Measurements from ENCODE around the gene C1QTNF12. TPM values are rescaled to one million over a fixed set of nuclear protein-coding genes. Genes with fewer than 3 reads are reported as not detected.

C1QTNF12 gene
- total and polyA plus RNA-seq, 2 experiments from 2014 or later = 2.1 to 3.1 TPM

DNA sequence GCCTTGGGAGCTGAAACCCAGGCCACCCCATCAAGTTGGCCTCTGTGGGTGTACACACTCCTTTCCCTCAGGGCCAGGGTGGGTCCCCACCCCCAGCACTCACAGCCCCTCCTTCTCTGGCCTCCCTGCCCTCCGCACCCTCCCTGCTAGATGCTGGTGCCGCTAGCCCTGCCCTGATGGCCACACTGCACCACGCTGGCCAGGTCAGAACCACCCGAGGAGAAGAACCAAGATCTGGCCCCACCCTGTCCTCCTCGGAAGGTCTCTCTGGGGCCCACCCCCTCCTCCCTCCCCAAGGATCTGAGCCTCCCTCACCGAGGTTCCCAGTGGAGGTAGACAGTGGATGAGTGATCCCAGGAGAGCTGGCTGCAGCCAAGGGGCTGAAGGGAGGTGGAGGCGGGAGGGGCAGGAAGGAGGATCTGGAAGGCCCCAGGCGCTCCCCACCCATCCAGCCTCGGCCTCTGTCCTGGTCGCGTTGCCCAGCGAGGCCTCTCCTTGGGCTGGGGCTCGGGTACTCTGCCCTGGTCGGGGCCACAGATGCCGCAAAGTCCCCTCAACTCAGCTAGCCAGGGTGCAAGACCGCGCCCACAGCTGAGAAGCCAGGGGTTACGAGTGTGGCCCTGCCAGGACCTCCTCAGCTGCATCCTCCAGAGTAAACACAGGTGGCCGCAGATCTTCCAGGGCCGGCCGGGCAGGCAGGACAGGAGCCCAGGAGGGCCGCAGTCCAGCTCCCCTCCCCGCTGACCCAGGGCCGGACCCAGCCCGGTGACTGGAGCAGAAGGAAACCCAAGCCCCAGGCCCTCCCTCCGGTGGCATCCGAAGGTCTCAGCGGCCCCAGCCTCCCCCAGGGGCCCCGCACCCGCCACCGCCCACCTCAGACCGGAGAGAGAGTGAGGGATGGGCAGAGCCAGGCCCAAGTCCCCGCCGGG lies 9.3 kb downstream of the C1QTNF12 start:
- no peak overlapping the region for H3K9ac ChIP-seq
- no peak overlapping the region for H2AFZ ChIP-seq
- no peak overlapping the region for H3K4me2 ChIP-seq (ENCODE audit: unreplicated experiment)
- no peak for DNase-seq
- H4K20me1 ChIP-seq (ENCODE audit: insufficient read depth) = no peaks in the 10 kb centered on the region
- H3K27ac ChIP-seq = no peak overlapping the region
- WGBS, 2 experiments (ENCODE audit: low coverage in 1 of 2, low lambda C conversion rate in 2 of 2, missing lambda C conversion rate in 2 of 2) = 51% methylated on average over 17 to 29 of the region's 34 CpGs
- H3K9me2 ChIP-seq (ENCODE audit: insufficient read depth) = no peaks in the 10 kb centered on the region
- H3K9me3 ChIP-seq (ENCODE audit: low read depth) = no peaks in the 10 kb centered on the region
- TF ChIP-seq EZH2 (IDR thresholded peaks at IDR 0.05; ENCODE audit: insufficient read depth, poor library complexity, severe bottlenecking) = no peak
- no peak for TF ChIP-seq EZH2phosphoT487 (IDR thresholded peaks at IDR 0.05; ENCODE audit: insufficient read depth, low read depth)
- peaks cover 6% of the 10 kb centered on the region; the same call in 1 of the 2 replicates for H3K4me1 ChIP-seq (ENCODE audit: insufficient read depth)
- H3K4me3 ChIP-seq = no peak overlapping the region
- peaks cover 21% of the 10 kb centered on the region for H3K79me2 ChIP-seq (ENCODE audit: insufficient read depth)
- in situ Hi-C loops (cut with MboI) = no loop called here
- no peaks in the 10 kb centered on the region for H3K36me3 ChIP-seq (ENCODE audit: low read depth)
- no peaks in the 10 kb centered on the region for H3K27me3 ChIP-seq (replicated peaks; ENCODE audit: insufficient read depth)
- H3F3A ChIP-seq (ENCODE audit: insufficient read depth) = no peaks in the 10 kb centered on the region

DNA sequence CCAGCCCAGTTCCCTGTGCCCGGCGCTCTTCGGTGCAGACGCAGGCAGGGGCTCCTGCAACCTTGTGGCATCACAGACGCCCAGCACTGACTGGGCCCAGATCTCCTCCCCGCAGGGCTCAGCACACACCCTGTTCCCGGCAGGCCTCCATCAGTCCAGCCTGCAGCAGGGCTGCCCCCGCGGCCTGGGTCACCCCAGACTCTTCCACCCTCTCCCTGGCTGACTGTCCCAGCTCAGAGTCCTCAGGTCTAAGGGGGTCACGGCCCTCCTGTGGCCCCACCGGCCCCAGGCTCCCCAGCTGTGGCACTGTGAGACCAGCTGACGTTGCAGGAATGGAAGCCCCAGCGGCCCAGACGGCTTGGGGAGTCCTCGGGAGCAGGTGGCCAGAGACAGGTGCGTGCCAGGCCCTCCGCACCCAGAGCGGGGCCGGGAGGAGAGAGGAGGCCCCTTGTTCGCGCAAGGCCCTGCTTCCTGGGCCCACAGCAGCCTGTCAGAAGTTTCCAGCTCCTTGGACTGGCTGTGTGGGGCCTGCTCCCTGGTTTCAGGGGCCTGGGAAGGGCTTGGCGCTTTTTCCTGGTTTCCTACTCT lies 10.3 kb downstream of the C1QTNF12 start:
- Histone ChIP-seq H3K4me2 (ENCODE audit: unreplicated experiment) (no peak overlapping the region), H3K36me3 (ENCODE audit: low read depth) (no peaks in the 10 kb centered on the region), H3K9ac (no peak overlapping the region), H3K27ac (no peak overlapping the region), H4K20me1 (ENCODE audit: insufficient read depth) (no peaks in the 10 kb centered on the region), H3K4me1 (ENCODE audit: insufficient read depth) (peaks cover 6% of the 10 kb centered on the region; the same call in 1 of the 2 replicates), H2AFZ (no peak overlapping the region), H3K27me3 (replicated peaks; ENCODE audit: insufficient read depth) (no peaks in the 10 kb centered on the region), H3K79me2 (ENCODE audit: insufficient read depth) (peaks cover 24% of the 10 kb centered on the region), H3F3A (ENCODE audit: insufficient read depth) (peaks cover under 1% of the 10 kb centered on the region), H3K9me2 (ENCODE audit: insufficient read depth) (no peaks in the 10 kb centered on the region), H3K9me3 (ENCODE audit: low read depth) (no peaks in the 10 kb centered on the region), H3K4me3 (no peak overlapping the region)
- DNase-seq = no peak
- in situ Hi-C loops (cut with MboI) = no loop called here
- WGBS, 2 experiments (ENCODE audit: low coverage in 1 of 2, low lambda C conversion rate in 2 of 2, missing lambda C conversion rate in 2 of 2) = 72 to 82% methylated on average over 15 to 19 of the region's 22 CpGs
- TF ChIP-seq EZH2phosphoT487 (IDR thresholded peaks at IDR 0.05; ENCODE audit: insufficient read depth, low read depth) = no peak

DNA sequence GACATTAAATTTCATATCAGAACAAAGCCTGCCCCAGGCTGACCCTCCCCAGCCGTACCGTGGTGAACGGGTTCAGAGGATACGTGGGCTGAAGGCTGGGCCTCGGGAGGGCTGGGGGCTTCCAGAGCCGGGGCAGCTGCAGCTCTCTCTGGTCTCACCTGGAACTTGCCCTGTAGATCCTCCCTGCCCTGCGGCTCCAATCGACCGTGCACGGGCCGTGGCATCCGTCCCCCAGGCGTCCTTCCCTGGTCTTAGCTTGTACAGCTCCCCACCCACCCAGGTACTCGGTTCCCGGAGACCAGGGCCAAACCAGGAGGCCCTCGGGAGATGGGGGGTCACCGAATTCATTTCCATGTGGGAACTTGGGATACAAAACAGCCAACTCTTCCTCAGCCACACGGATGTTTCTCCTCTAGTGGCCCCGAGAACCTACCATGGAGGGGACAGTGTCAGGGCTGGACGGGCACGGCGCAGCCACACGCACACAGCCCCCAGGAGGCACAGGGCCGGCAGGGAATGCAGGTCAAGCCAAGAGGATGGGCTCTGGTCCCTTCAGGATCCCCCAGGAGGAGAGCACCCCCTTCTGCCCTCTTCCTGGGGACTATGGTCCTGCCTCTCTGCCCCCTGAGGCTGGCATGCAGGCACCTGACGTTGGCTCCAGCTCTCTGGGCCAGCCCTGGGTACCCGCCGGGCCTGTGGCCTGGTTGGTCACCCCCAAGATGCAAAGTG lies 11.3 kb downstream of the C1QTNF12 start:
- WGBS, 2 experiments (ENCODE audit: low coverage in 1 of 2, low lambda C conversion rate in 2 of 2, missing lambda C conversion rate in 2 of 2) = 85 to 88% methylated on average over 26 to 27 of the region's 27 CpGs

DNA sequence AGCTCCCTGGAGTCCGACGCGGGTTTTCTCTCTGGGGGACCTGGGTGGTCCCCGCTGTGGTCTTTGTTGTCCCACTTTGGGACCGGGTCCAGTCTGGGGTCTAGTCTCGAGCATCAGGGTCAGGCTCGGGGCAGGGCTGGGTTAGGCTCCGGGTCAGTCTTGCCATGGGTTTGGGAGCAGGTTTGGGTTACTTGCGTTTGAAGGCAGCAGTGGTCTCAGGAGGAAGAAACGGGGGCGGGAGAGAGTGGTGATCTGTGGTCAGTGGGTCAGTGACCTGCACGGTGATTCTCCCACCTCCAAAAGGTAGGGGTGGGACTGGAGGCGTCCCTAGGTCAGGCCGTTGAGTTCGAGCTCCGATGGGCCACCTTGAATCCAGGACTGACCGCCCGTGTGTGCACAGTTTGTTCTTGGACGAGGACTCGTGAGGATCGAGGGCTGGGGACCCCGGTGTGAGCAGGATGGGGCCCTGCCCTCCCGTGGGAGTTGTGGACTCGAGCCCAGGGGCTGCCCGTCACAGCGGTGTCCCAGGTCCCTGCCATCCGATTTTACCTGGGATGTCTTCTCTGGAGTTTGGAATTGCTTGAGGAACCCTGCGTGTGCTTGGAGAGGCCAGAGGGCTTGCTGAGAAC lies 12.2 kb downstream of the C1QTNF12 start:
- Histone ChIP-seq H3K27me3 (replicated peaks; ENCODE audit: insufficient read depth) (no peaks in the 10 kb centered on the region), H3K79me2 (ENCODE audit: insufficient read depth) (peaks cover 44% of the 10 kb centered on the region), H3K9ac (no peak overlapping the region), H3K9me2 (ENCODE audit: insufficient read depth) (no peaks in the 10 kb centered on the region), H3K27ac (no peak overlapping the region), H3K9me3 (ENCODE audit: low read depth) (no peaks in the 10 kb centered on the region), H3K4me2 (ENCODE audit: unreplicated experiment) (no peak overlapping the region), H3F3A (ENCODE audit: insufficient read depth) (peaks cover 12% of the 10 kb centered on the region), H3K4me3 (no peak overlapping the region), H4K20me1 (ENCODE audit: insufficient read depth) (no peaks in the 10 kb centered on the region), H3K36me3 (ENCODE audit: low read depth) (no peaks in the 10 kb centered on the region), H3K4me1 (ENCODE audit: insufficient read depth) (peaks cover 13% of the 10 kb centered on the region), H2AFZ (no peak overlapping the region)
- in situ Hi-C loops (cut with MboI) = no loop called here
- DNase-seq = no peak
- no peak for TF ChIP-seq EZH2phosphoT487 (IDR thresholded peaks at IDR 0.05; ENCODE audit: insufficient read depth, low read depth)
- TF ChIP-seq EZH2 (IDR thresholded peaks at IDR 0.05; ENCODE audit: insufficient read depth, poor library complexity, severe bottlenecking) = no peak
- 91 to 94% methylated on average over 28 of the region's 28 CpGs for WGBS, 2 experiments (ENCODE audit: low coverage in 1 of 2, low lambda C conversion rate in 2 of 2, missing lambda C conversion rate in 2 of 2)

More for the DNA sequence above, 11.3 kb downstream of the C1QTNF12 start:
- peaks cover 10% of the 10 kb centered on the region for H3F3A ChIP-seq (ENCODE audit: insufficient read depth)
- peaks cover 10% of the 10 kb centered on the region for H3K4me1 ChIP-seq (ENCODE audit: insufficient read depth)
- H3K27ac ChIP-seq = no peak overlapping the region
- in situ Hi-C loops (cut with MboI) = no loop called here
- TF ChIP-seq EZH2phosphoT487 (IDR thresholded peaks at IDR 0.05; ENCODE audit: insufficient read depth, low read depth) = no peak
- no peak for TF ChIP-seq EZH2 (IDR thresholded peaks at IDR 0.05; ENCODE audit: insufficient read depth, poor library complexity, severe bottlenecking)
- H3K4me3 ChIP-seq = no peak overlapping the region
- no peaks in the 10 kb centered on the region for H3K9me3 ChIP-seq (ENCODE audit: low read depth)
- peaks cover 35% of the 10 kb centered on the region for H3K79me2 ChIP-seq (ENCODE audit: insufficient read depth)
- H3K4me2 ChIP-seq (ENCODE audit: unreplicated experiment) = no peak overlapping the region
- H3K27me3 ChIP-seq (replicated peaks; ENCODE audit: insufficient read depth) = no peaks in the 10 kb centered on the region
- no peak for DNase-seq
- H4K20me1 ChIP-seq (ENCODE audit: insufficient read depth) = no peaks in the 10 kb centered on the region
- no peak overlapping the region for H2AFZ ChIP-seq
- H3K9me2 ChIP-seq (ENCODE audit: insufficient read depth) = no peaks in the 10 kb centered on the region
- H3K36me3 ChIP-seq (ENCODE audit: low read depth) = no peaks in the 10 kb centered on the region
- no peak overlapping the region for H3K9ac ChIP-seq

All from GM23248 (cell line).